Osteocyte (in vitro differentiated cells): ENCODE data around the gene SNTG2. TPM values are rescaled to one million over a fixed set of nuclear protein-coding genes. Genes with fewer than 3 reads are reported as not detected.
"Not testable (repeated sequence)": the region's sequence is repeated elsewhere in the genome, so short reads cannot be mapped to it uniquely, and the experiment has no call there.

Source experiments
- DNase-seq: peaks from one replicate; pipeline ENCODE4 v3.0.0; 2021; ENCODE audit warnings: mixed read lengths; ENCODE audit not compliant: unreplicated experiment; ENCODE audit errors: extremely low spot score
- H3K27ac Mint-ChIP-seq: one replicate; pipeline ENCODE4 v1.8.0; 2021; ENCODE audit warnings: mild to moderate bottlenecking, mixed read lengths; ENCODE audit not compliant: unreplicated experiment
- H3K27me3 Mint-ChIP-seq: one replicate; pipeline ENCODE4 v1.8.0; 2021; ENCODE audit warnings: mixed read lengths; ENCODE audit not compliant: unreplicated experiment
- H3K36me3 Mint-ChIP-seq: one replicate; pipeline ENCODE4 v1.8.0; 2021; ENCODE audit warnings: mixed read lengths; ENCODE audit not compliant: unreplicated experiment
- H3K4me1 Mint-ChIP-seq: one replicate; pipeline ENCODE4 v1.8.0; 2021; ENCODE audit warnings: mixed read lengths; ENCODE audit not compliant: unreplicated experiment
- H3K4me3 Mint-ChIP-seq: one replicate; pipeline ENCODE4 v1.8.0; 2021; ENCODE audit warnings: mild to moderate bottlenecking, moderate library complexity, mixed read lengths; ENCODE audit not compliant: unreplicated experiment
- H3K9me3 Mint-ChIP-seq: one replicate; pipeline ENCODE4 v1.8.0; 2021; ENCODE audit warnings: mixed read lengths; ENCODE audit not compliant: unreplicated experiment
- total RNA-seq: library from RNA; stranded (reverse); gene quantifications from 2 replicates; pipeline ENCODE4 v1.2.1, GENCODE V29; 2021
- TF ChIP-seq, protein P1 (sequence below): fragments of 200-600 bp; sonication (generic); IDR thresholded peaks from 2 replicates; pipeline ENCODE4 v1.5.0; 2021; ENCODE audit warnings: antibody characterized with exemption, mild to moderate bottlenecking, moderate library complexity

SNTG2 gene
- total RNA-seq, 1 donor from 2014 or later, result not detected

DNA sequence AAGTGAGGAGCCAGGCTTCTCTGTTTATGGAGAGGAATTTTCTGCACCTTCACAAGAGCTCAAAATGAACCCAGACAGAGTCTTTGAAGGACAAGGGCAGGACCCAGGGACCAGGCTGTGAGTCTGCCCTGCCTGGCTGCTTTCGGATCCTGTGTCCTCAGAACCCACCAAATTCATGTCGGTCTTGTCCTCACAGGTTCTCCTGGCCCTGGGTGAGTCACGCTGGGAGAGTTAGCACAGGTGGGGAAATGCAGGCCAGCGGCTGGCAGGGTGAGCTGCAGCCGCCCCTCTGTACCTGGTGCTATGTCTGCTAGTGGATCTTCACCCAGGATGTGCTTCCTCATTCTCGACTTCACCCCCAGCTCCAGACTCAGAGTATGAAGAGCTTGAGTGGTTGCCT lies 426.8 kb downstream of the SNTG2 start:
- TF ChIP-seq, protein P1, sequence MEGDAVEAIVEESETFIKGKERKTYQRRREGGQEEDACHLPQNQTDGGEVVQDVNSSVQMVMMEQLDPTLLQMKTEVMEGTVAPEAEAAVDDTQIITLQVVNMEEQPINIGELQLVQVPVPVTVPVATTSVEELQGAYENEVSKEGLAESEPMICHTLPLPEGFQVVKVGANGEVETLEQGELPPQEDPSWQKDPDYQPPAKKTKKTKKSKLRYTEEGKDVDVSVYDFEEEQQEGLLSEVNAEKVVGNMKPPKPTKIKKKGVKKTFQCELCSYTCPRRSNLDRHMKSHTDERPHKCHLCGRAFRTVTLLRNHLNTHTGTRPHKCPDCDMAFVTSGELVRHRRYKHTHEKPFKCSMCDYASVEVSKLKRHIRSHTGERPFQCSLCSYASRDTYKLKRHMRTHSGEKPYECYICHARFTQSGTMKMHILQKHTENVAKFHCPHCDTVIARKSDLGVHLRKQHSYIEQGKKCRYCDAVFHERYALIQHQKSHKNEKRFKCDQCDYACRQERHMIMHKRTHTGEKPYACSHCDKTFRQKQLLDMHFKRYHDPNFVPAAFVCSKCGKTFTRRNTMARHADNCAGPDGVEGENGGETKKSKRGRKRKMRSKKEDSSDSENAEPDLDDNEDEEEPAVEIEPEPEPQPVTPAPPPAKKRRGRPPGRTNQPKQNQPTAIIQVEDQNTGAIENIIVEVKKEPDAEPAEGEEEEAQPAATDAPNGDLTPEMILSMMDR, result no peak
- DNase-seq, result no peak
- H3K4me1 Mint-ChIP-seq, result no peaks in the 10 kb centered on the region
- H3K9me3 Mint-ChIP-seq, result no peaks in the 10 kb centered on the region
- H3K27ac Mint-ChIP-seq, result no peak overlapping the region
- no peak overlapping the region for H3K4me3 Mint-ChIP-seq
- H3K36me3 Mint-ChIP-seq, result no peaks in the 10 kb centered on the region
- no peaks in the 10 kb centered on the region for H3K27me3 Mint-ChIP-seq

DNA sequence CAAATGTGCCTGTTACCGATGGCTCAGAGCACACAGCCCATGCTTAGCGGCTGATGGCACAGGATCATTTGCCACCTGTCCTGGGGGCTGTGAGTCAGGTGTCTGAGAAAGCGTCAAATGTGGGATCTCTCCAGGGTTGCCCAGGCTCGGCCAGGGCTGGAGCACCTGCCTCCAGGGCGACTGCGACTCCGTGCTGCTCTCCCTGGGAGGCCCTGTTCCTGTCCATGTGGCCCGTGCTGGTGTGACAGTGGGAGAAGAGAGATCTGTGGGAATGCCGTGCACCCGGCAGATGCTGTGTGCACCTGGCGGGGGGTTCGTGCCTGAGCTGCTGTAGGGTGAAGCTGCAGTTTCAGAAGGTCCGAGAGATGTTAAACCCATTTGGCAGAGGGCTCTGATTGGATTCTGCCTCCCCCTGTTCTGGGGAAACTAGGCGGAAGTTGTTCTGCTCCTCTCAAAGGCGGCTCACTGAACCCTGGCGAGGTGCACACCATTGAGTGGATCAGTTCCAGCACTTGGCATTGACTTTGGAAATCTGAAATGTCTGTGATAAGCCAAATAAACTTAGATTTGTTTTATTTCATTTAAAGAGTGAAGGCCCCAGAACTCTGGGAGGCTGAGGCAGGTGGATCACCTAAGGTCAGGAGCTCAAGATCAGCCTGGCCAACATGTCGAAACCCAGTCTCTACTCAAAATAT lies 428.0 kb downstream of the SNTG2 start:
- Mint-ChIP-seq H3K9me3 (no peaks in the 10 kb centered on the region), H3K27me3 (no peaks in the 10 kb centered on the region), H3K27ac (no peak overlapping the region), H3K36me3 (no peaks in the 10 kb centered on the region), H3K4me1 (no peaks in the 10 kb centered on the region), H3K4me3 (no peak overlapping the region)
- TF ChIP-seq, protein P1, result no peak
- no peak for DNase-seq

DNA sequence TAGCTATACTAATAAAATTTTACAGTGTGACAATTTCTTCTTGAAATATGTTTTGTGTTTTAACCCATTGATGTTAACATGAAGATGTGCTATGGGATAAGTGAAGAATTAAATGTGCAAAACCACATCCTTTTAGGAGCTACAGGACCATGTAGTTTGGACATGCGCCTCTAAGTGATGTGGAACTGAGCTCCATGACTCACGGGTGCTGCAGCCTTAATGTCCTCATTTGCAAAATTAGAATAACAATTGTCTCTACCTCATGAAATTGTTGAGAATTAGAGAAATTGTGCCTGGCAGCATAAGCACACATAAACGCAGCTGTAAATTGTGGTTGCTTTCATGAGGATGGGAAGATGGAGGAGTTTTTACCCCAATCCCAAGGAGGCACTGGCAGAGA lies 431.0 kb downstream of the SNTG2 start:
- no peaks in the 10 kb centered on the region for H3K4me1 Mint-ChIP-seq
- TF ChIP-seq, protein P1, result no peak
- no peak overlapping the region for H3K4me3 Mint-ChIP-seq
- no peaks in the 10 kb centered on the region for H3K36me3 Mint-ChIP-seq
- DNase-seq, result no peak
- H3K27ac Mint-ChIP-seq, result no peak overlapping the region
- no peaks in the 10 kb centered on the region for H3K9me3 Mint-ChIP-seq
- H3K27me3 Mint-ChIP-seq, result no peaks in the 10 kb centered on the region

DNA sequence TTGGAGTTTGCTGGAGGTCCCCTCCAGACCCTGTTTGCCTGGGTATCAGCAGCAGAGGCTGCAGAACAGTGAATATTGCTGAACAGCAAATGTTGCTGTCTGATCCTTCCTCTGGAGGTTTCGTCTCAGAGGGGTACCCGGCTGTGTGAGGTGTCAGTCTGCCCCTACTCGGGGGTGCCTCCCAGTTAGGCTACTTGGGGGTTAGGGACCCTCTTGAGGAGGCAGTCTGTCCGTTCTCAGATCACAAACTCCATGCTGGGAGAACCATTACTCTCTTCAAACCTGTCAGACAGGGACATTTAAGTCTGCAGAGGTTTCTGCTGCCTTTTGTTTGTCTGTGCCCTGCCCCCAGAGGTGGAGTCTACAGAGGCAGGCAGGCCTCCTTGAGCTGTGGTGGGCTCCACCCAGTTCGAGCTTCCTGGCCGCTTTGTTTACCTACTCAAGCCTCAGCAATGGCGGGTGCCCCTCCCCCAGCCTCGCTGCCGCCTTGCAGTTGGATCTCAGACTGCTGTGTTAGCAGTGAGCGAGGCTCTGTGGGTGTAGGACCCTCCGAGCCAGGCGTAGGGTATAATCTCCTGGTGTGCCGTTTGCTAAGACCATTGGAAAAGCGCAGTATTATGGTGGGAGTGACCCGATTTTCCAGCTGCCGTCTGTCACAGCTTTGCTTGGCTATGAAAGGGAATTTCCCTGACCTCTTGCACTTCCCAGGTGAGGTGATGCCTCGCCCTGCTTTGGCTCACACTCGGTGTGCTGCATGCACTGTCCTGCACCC lies 437.5 kb downstream of the SNTG2 start:
- H3K27ac Mint-ChIP-seq, DNase-seq, H3K27me3 Mint-ChIP-seq, H3K9me3 Mint-ChIP-seq, H3K4me1 Mint-ChIP-seq, H3K36me3 Mint-ChIP-seq, H3K4me3 Mint-ChIP-seq: not testable (repeated sequence)

DNA sequence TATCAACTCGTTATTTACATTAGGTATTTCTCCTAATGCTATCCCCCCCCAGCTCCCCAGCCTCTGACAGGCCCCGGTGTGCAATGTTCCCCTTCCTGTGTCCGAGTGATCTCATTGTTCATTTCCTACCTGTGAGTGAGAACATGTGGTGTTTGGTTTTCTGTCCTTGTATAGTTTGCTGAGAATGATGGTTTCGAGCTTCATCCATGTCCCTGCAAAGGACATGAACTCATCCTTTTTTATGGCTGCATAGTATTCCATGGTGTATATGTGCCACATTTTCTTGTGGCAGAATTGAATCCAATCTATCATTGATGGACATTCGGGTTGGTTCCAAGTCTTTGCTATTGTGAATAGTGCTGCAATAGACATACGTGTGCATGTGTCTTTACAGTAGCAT lies 439.5 kb downstream of the SNTG2 start:
- not testable (repeated sequence) for H3K9me3 Mint-ChIP-seq, H3K27ac Mint-ChIP-seq, H3K27me3 Mint-ChIP-seq, H3K4me3 Mint-ChIP-seq, H3K36me3 Mint-ChIP-seq, DNase-seq, H3K4me1 Mint-ChIP-seq

DNA sequence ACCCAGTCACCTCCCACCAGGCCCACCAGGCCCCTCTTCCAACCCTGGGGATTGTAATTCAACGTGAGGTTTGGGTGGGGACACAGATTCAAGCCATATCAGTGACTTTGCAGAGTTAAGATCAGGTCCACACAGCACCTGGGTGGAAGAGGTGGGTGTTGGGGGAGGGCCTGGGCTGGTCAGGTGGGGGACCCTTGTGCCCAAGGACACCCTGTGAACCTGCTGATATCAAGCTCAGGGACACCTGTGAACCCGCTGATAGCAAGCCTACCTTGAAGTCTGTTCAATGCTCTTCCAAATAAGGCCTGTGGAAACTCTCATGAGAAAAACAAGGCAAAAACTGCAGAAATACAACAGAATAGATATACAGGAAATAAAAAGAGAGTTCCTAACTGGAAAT lies 442.7 kb downstream of the SNTG2 start:
- Mint-ChIP-seq H3K36me3 (no peaks in the 10 kb centered on the region), H3K27ac (no peak overlapping the region), H3K4me3 (no peak overlapping the region), H3K4me1 (no peaks in the 10 kb centered on the region), H3K9me3 (no peaks in the 10 kb centered on the region), H3K27me3 (no peaks in the 10 kb centered on the region)
- no peak for DNase-seq
- TF ChIP-seq, protein P1, result no peak
